CD14-positive monocyte (primary cell): Measurements from ENCODE around the gene ALDH7A1. TPM values are rescaled to one million over a fixed set of nuclear protein-coding genes. Genes with fewer than 3 reads are reported as not detected.

ENCODE experiments used
- DNase-seq, 3 donors: peaks; one replicate each; pipeline ENCODE4 v3.0.0-alpha.2; 2011 to 2022
- H2AFZ ChIP-seq: 2 replicates; pipeline ENCODE4 v1.6.0; 2012; ENCODE audit warnings: mild to moderate bottlenecking, low read depth, low read length, inconsistent platforms; ENCODE audit not compliant: insufficient read depth, poor library complexity, severe bottlenecking
- H3K27ac ChIP-seq, 2 donors: 1 replicate in 1 of 2; 2 replicates in 1 of 2; pipeline ENCODE4 v1.5.1; 2012 to 2013; ENCODE audit warnings: low read length in 2 of 2, control low read depth in 1 of 2, inconsistent platforms in 1 of 2, low read depth in 1 of 2, mild to moderate bottlenecking in 1 of 2
- H3K27me3 ChIP-seq, 2 donors: one replicate each; pipeline versions ENCODE4 v1.6.0 to v1.6.1; 2011 to 2013; ENCODE audit warnings: low read length in 2 of 2; ENCODE audit not compliant: control insufficient read depth in 2 of 2, insufficient read depth in 2 of 2
- H3K36me3 ChIP-seq, 2 donors: replicated peaks in 1 of 2; 1 replicate in 1 of 2; 2 replicates in 1 of 2; pipeline versions ENCODE4 v1.5.1 to v1.6.1; 2012 to 2013; ENCODE audit warnings: low read length in 2 of 2, control low read depth in 1 of 2, inconsistent platforms in 1 of 2, mild to moderate bottlenecking in 1 of 2; ENCODE audit not compliant: insufficient read depth in 2 of 2, control insufficient read depth in 1 of 2
- H3K4me1 ChIP-seq, 2 donors: 1 replicate in 1 of 2; 2 replicates in 1 of 2; pipeline versions ENCODE4 v1.5.1 to v1.6.1; 2012 to 2013; ENCODE audit warnings: low read length in 2 of 2, control low read depth in 1 of 2, inconsistent platforms in 1 of 2, mild to moderate bottlenecking in 1 of 2, moderate library complexity in 1 of 2; ENCODE audit not compliant: insufficient read depth in 2 of 2, control insufficient read depth in 1 of 2
- H3K4me2 ChIP-seq: replicated peaks from 2 replicates; pipeline ENCODE3; 2012; ENCODE audit warnings: low read length, moderate library complexity, mild to moderate bottlenecking; ENCODE audit not compliant: poor library complexity, severe bottlenecking; ENCODE audit errors: extremely low read depth
- H3K4me3 ChIP-seq, 3 experiments: fragments of 200-600 bp in 1 of 3; sonication (generic) in 1 of 3; replicated peaks in 1 of 3; 1 replicate in 2 of 3; 2 replicates in 1 of 3; pipeline ENCODE4 v1.5.1; 2011 to 2013; ENCODE audit warnings: low read length in 3 of 3, mild to moderate bottlenecking in 3 of 3, control low read depth in 2 of 3, low read depth in 2 of 3, inconsistent platforms in 1 of 3, moderate library complexity in 1 of 3
- H3K79me2 ChIP-seq: 2 replicates; pipeline ENCODE4 v1.6.0; 2012; ENCODE audit warnings: mild to moderate bottlenecking, control low read depth, inconsistent platforms, low read length, moderate library complexity; ENCODE audit not compliant: insufficient read depth
- H3K9ac ChIP-seq: 2 replicates; pipeline ENCODE4 v1.6.0; 2017; ENCODE audit warnings: low read length, mild to moderate bottlenecking; ENCODE audit not compliant: insufficient read depth, poor library complexity, severe bottlenecking
- H3K9me3 ChIP-seq, 2 donors: replicated peaks in 1 of 2; 1 replicate in 1 of 2; 2 replicates in 1 of 2; pipeline versions ENCODE4 v1.5.1 to v1.6.1; 2012 to 2013; ENCODE audit warnings: low read length in 2 of 2, control low read depth in 1 of 2; ENCODE audit not compliant: control insufficient read depth in 1 of 2, insufficient read depth in 1 of 2
- H4K20me1 ChIP-seq: 2 replicates; pipeline ENCODE4 v1.6.0; 2012; ENCODE audit warnings: mild to moderate bottlenecking, low read length, control low read depth, moderate library complexity; ENCODE audit not compliant: insufficient read depth
- H3K27ac Mint-ChIP-seq, 7 donors: one replicate each; pipeline ENCODE4 v1.8.0; 2020; ENCODE audit warnings: mild to moderate bottlenecking in 7 of 7, mixed read lengths in 7 of 7, moderate library complexity in 6 of 7, inconsistent platforms in 2 of 7
- H3K27me3 Mint-ChIP-seq, 3 donors: one replicate each; pipeline ENCODE4 v1.8.0; 2021 to 2022; ENCODE audit warnings: low read depth in 3 of 3, mild to moderate bottlenecking in 3 of 3, mixed read lengths in 3 of 3, moderate library complexity in 3 of 3, inconsistent platforms in 1 of 3
- H3K36me3 Mint-ChIP-seq, 2 donors: one replicate each; pipeline ENCODE4 v1.8.0; 2020; ENCODE audit warnings: mixed read lengths in 2 of 2, inconsistent platforms in 1 of 2, mild to moderate bottlenecking in 1 of 2
- H3K4me1 Mint-ChIP-seq: one replicate; pipeline ENCODE4 v1.8.0; 2020; ENCODE audit warnings: mild to moderate bottlenecking, mixed read lengths
- H3K4me3 Mint-ChIP-seq, 2 donors: one replicate each; pipeline ENCODE4 v1.8.0; 2020; ENCODE audit warnings: mild to moderate bottlenecking in 2 of 2, mixed read lengths in 2 of 2, moderate library complexity in 1 of 2
- H3K9me3 Mint-ChIP-seq, 7 donors: one replicate each; pipeline ENCODE4 v1.8.0; 2020 to 2022; ENCODE audit warnings: mixed read lengths in 7 of 7, mild to moderate bottlenecking in 6 of 7, moderate library complexity in 6 of 7, inconsistent platforms in 2 of 7
- WGBS: methylation state at CpG from one replicate; pipeline ENCODE4 v1.1.5; 2013; ENCODE audit warnings: missing lambda C conversion rate; ENCODE audit not compliant: insufficient coverage; 5-methylcytosine and 5-hydroxymethylcytosine counted together
- intact Hi-C, 2 donors: fragments of 100-400 bp; cut with micrococcal nuclease; formaldehyde crosslinking; loops; one replicate each; pipeline versions ENCODE4 v1.15.0 to v1.15.1; 2023
- polyA plus RNA-seq, 3 donors: library from polyadenylated mRNA; depleted of rRNA in 1 of 3; unstranded in 2 of 3; stranded (reverse) in 1 of 3; fragments of 300-500 nt in 2 of 3; fragments of >200 nt in 1 of 3; fragmentation: Illumina TruSeq in 2 of 3; gene quantifications; 1 replicate in 2 of 3; 2 replicates in 1 of 3; pipeline ENCODE4 v1.2.3, GENCODE V29; 2012 to 2021
- TF ChIP-seq, protein P1 (sequence below): fragments of 200-600 bp; IDR thresholded peaks from one replicate; pipeline ENCODE4 v1.8.0; 2022; ENCODE audit warnings: antibody characterized with exemption, mild to moderate bottlenecking

Gene ALDH7A1
- polyA plus RNA-seq, 3 donors: 0.44 to 0.67 (median 0.59) TPM

DNA sequence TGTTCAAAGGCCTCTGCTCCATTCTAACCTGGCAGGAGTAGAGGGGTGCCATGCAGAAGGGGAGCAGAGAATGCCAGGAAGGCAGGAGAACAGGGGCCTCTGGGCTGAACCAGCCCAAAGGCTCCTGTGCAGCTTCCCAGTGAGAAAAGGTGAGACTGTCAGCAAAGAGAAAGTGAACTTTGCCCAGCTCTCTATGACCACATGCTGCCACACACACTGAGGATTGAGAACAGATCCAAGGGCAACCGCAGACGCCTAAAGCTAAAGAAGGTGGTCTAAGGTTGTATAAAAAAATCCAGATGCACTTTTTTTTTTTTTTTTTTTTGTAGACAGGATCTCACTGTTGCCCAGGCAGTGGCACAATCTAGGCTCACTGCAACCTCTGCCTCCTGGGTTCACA lies 51.4 kb downstream of the ALDH7A1 start:
- no peak overlapping the region for H3K27ac Mint-ChIP-seq
- Histone ChIP-seq H3K9me3 (no peaks in the 10 kb centered on the region), H3K4me1 (no peaks in the 10 kb centered on the region), H4K20me1 (no peaks in the 10 kb centered on the region), H3K9ac (no peak overlapping the region), H3K4me2 (no peak overlapping the region), H3K4me3 (no peak overlapping the region), H2AFZ (no peak overlapping the region), H3K27me3 (no peaks in the 10 kb centered on the region), H3K36me3 (no peaks in the 10 kb centered on the region), H3K79me2 (no peaks in the 10 kb centered on the region), H3K27ac (no peak overlapping the region)
- no CpG with 5 or more reads among the region's 2 CpGs for WGBS
- no peak for DNase-seq
- no peak overlapping the region for H3K4me3 Mint-ChIP-seq
- intact Hi-C loops: no loop called here
- H3K4me1 Mint-ChIP-seq: peaks cover 7% of the 10 kb centered on the region
- H3K36me3 Mint-ChIP-seq: no peaks in the 10 kb centered on the region
- TF ChIP-seq, protein P1, sequence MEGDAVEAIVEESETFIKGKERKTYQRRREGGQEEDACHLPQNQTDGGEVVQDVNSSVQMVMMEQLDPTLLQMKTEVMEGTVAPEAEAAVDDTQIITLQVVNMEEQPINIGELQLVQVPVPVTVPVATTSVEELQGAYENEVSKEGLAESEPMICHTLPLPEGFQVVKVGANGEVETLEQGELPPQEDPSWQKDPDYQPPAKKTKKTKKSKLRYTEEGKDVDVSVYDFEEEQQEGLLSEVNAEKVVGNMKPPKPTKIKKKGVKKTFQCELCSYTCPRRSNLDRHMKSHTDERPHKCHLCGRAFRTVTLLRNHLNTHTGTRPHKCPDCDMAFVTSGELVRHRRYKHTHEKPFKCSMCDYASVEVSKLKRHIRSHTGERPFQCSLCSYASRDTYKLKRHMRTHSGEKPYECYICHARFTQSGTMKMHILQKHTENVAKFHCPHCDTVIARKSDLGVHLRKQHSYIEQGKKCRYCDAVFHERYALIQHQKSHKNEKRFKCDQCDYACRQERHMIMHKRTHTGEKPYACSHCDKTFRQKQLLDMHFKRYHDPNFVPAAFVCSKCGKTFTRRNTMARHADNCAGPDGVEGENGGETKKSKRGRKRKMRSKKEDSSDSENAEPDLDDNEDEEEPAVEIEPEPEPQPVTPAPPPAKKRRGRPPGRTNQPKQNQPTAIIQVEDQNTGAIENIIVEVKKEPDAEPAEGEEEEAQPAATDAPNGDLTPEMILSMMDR: no peak
- peaks cover 0 to 2% (median 0%) of the 10 kb centered on the region in 7 donors for H3K9me3 Mint-ChIP-seq
- peaks cover 0 to 3% (median 0%) of the 10 kb centered on the region in 3 donors for H3K27me3 Mint-ChIP-seq

DNA sequence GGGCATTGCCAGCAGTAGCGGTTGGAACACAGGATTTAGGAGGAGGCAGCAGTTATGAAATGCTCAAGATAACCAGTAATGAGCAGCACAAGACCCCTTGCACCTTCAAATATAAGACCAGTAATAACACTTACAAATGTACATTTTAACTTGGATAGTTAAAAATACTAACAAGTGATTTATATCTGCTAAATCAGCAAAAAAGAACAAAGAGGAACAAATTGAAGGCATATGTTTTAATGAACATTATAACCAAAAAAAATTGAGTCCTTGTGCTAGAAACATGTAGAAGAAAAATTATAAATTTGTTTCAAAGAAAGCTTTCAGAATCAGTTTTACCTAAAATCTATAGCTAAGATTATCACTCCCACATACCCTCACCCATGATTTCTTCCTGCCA lies 52.0 kb downstream of the ALDH7A1 start:
- no peaks in the 10 kb centered on the region for H3K36me3 ChIP-seq
- no CpG with 5 or more reads among the region's 1 CpG for WGBS
- no peaks in the 10 kb centered on the region for H3K9me3 ChIP-seq
- no peak overlapping the region for H3K4me2 ChIP-seq
- H3K27ac ChIP-seq: no peak overlapping the region
- TF ChIP-seq, protein P1: no peak
- H3K36me3 Mint-ChIP-seq: no peaks in the 10 kb centered on the region
- H2AFZ ChIP-seq: no peak overlapping the region
- peaks cover 7% of the 10 kb centered on the region for H3K4me1 Mint-ChIP-seq
- H3K27me3 ChIP-seq: no peaks in the 10 kb centered on the region
- peaks cover 0 to 3% (median 0%) of the 10 kb centered on the region in 3 donors for H3K27me3 Mint-ChIP-seq
- H3K4me3 Mint-ChIP-seq: no peak overlapping the region
- H3K9me3 Mint-ChIP-seq: peaks cover 0 to 2% (median 0%) of the 10 kb centered on the region in 7 donors
- H4K20me1 ChIP-seq: no peaks in the 10 kb centered on the region
- H3K27ac Mint-ChIP-seq: no peak overlapping the region
- no peak overlapping the region for H3K4me3 ChIP-seq
- DNase-seq: no peak
- H3K79me2 ChIP-seq: no peaks in the 10 kb centered on the region
- no peak overlapping the region for H3K9ac ChIP-seq
- intact Hi-C loops: no loop called here
- no peaks in the 10 kb centered on the region for H3K4me1 ChIP-seq
